ENCODE results near the gene SCN9A. TPM values are rescaled to one million over a fixed set of nuclear protein-coding genes. Genes with fewer than 3 reads are reported as not detected.

SCN9A gene
- total RNA-seq, 1 donor from 2014 or later: 11.1 TPM

DNA sequence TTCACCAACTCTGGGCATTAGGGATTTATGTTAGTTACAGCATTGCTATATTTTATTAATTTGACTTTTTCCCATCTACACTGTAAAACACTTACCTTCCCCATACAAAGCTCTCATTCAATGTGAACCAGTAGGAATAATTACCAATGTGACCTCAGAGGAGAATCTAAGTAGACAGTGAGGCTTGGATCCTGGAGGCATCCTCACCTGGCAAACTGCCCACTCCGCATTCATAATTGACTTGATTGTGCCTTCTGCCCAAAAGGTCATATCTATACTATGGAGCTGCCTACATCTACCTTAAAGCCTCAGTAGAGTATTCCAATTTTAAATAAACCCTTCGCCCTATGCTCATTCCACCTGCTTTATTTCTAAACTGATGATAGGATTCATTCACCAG, 202.5 kb downstream of the SCN9A start:
- DNase-seq: no peak

DNA sequence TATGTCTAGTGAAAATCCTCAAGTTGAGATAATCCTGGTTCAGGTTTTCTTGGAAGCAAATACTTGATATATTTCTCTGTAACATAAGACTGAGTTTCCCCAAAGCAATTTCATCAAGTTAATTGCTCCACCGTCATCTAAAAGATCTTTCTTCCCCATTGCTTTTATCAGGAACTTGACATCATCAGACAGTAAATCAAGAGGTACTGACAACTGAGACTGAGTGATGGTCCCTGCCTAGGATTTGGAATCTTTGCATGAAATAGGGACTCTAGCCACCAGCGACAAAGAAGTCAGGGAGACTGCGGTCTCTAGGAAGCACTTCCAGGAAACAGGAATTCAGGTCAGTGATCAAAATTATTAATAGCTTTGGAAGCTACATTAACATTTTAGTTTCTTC, 204.5 kb downstream of the SCN9A start:
- no peak for DNase-seq

DNA sequence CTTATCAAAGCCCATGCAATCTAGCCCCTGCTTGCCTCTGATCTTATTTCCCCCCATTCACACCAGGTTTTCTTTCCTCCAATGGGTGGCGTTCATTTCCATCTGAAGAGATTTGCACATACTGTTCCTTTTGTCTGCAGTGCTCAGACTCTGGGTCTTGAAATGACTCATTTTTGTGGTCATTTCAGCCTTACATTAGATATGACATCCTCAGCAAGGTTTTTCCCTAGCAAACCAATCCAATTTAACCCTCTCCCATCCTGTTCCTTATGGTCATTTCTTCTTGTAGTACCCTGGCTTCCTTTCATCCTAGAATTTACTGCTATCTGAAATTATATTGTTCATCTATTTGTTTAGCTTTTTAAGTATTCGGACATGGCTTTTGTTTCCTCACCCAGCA, 205.4 kb downstream of the SCN9A start:
- no peak for DNase-seq

DNA sequence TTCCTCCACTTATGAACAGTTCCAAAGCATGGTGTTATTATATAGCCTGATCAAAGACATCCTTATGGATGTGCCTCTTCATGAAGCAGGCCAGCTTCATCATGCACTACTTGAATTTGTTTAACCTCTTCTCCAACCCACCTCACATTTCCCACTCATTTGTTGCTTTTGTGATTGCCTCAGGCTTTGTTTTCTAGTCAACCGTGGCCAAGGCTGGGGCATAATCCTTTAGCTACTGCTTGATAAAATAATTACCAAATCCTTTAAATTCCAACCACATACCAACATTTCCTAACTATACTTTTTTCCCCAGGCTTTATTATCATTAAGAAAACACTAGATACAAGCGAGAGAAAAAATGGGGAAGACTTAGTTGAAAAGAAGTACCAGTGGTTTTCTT, 208.3 kb downstream of the SCN9A start:
- peak; percentile 22 for DNase-seq

DNA sequence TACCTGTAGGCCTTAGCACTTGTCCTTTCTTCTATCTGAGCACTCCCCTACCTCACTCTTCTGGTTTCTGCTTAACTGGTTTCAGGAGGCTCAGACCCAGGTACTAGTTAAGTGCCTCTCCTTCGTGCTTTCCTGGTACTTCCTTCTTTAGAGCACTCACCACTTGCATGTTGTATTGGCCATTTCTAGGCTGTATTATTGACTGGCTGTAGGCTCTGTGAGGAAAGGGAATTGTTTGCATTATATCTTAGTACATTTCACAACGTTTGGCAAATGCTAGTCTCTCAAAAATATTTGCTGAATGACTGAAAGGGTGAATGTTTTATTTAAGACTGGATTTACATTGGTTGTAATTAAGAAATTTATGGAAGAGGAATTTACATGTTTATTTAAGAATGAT, 212.0 kb downstream of the SCN9A start:
- no peak for DNase-seq

DNA sequence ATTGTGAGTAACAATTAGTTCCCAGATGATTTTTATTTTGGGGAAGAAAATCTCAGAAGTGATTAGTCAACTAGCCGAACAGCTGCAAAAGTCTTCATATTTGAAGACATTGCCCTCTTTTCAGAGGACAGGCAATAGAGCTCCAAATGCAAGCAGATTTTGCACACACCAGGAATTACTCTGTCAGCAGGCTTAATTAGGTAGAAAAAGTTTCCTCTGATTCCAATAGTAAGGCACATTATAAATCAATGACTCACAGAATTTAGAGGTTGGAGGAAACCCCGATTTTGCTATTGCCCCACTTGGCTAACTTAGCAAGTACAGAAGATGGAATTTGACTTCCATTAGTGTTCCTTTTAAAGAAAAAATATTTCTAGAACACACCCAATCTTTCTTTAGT, 217.2 kb downstream of the SCN9A start:
- DNase-seq: no peak

DNA sequence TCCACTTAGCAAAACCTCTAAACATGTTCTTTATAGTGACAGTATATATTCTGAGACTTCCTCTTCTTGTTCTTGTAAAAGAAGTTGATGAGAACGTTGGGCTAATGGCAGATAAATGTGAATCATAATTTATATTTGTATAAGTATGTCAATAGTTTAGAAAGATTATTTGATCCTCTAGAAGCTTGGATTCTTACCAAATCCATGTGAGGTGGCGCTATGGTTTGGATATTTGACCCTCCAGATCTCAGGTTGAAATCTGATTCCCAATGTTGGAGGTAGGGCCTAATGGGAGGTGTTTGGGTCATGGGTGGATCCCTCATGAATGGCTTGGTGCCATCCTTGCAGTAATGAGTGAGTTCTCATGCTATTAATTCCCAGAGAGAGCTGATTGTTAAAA, 218.2 kb downstream of the SCN9A start:
- no peak for DNase-seq

DNA sequence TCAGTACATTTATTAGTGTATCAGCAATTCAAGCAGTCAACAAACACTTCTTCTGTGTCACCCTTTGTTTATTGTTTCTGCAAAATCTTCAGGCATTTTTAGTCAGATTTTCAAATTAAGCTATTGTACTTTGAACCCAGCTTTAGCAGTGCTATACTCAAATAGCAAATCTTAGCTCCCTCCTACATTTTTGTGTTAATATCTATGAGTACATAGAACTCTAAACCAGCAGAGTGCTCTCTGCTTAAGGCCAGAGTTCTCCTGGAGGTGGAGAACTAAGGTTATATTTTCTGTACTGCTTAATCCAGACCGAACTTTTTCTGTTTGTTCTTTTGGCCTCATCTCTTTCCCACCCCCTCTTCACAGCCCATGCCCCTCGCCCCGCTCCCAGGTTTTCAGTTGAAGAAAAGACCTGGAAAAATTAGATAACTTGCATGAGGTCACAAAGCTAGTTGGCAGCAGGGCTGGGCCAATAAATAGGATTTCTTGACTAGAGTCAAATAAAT, 218.7 kb downstream of the SCN9A start:
- DNase-seq: no peak

DNA sequence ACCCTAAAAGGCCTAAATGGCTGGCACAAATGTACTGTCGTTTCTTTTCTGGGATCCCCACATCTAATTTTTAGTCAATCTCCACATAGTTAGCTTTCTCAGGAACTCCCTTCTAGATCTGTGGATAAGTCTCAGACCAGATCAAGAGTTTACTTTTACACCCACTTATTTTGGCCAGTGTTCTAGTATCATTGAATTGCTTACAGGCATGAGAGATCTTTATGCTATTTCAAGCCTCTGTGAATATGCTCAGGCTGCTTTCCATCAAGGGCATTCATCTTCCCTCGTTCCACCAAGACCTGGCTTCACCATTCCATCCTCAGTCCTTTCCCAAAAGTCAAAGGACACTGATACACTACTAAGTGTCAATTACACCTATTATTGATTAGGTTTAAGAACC, 220.2 kb downstream of the SCN9A start:
- DNase-seq: no peak

DNA sequence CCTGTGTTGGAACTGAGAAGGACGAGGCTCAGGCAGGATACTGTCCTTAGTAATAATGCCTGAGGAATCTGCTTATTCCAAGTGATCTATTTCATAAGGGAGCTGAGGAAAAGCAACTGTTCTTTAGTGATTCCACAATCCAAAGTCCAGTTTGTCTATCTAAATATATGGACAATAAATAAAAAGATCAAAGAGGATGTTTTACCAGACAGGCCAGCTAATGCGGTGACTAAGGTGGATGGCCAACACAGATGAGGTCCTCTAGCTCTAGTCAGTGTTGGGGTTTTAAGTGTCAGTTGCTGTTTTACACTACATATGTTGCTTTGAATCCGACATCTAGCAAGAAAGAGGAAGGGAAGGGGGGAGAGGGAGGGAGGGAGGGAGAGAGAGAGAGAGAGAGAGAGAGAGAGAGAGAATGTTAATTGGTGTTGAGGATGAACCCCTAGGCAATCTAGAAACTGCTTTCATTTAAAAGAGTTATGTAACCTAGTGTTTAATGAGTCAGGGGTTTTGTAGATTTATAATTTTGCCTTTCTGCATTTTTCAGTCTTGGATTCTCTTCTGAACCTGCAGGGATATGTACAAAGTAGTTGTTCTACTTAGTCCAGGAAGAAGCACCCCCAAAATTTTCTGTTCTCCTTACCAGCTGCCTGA, 220.9 kb downstream of the SCN9A start:
- DNase-seq: no peak

DNA sequence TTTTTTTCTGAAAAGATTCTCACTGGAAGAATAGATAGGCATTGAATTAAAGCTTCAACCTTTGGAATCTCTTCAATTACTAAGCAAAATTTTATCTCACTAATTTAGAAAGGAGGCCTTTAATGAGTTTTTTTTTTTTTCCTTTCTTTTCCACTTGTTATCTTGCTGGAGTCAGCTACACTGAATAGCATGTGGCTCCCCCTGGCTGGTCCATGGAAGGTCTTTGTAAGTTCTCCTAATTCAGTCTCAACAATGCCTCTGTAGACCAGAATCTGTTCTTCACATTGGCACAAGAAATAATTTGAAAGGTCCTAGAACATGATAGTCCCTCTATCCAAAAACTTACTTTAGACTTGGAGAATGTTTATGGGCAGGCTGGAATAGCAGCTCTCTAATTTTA, 223.7 kb downstream of the SCN9A start:
- no peak for DNase-seq

DNA sequence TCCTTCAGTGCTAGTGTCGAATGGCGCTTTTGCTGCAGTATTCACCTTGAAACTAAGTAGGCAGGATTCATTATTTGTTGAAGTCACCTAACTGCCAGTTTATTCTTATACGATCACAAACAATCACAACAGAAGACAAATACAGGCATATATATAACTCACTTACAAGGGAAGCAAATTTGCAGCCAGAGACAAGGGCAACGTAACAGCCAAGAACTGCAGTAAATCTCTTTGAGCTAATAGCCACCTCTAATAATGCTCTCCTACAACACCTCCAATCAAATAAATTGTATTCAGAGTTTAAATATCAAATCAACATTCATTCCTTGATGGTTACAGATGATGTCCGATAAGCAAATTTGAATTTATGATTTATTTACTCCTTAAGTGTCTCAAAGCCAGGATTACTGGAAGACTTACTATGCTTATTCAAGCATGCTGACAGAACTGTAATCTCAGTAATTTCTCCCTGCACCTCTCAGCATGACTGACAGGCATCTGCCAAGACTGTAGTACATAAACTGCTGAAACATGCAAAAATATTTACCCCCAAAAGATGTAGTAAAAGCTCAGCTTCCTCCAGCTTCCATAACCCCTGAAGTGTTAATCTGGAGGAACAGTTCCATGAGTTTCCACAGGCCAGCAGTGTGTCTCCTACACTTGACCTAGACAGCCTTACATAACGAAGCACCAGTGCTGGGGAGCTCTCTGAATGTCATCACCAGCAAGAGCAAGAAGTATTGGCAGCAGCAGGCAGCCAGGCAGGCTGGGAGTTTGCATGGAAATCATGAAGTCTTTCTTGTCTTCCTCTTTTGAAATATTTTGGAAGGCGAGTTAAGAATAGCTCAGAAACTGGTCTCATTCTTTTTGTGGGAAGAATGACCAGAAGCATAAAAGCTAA, 227.0 kb downstream of the SCN9A start:
- no peak for DNase-seq

DNA sequence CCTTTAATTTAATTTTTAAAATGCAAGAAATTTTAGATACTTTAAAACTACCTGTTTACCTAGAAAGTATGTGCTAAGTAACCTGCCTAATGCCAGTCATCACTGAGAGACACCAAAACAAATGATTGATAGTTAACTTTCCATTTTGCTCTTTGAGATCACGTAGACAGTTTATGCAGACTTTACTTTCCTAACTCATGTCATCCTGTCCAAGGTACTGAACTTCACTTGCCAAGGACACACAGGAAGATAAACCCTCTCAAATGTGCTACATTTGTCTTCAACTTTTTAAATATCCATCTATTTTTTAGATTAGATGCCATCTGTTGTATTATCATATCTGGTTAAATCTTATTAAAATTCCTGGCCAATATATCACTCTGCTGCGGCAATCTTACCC, 227.9 kb downstream of the SCN9A start:
- no peak for DNase-seq

Other genes starting within 250 kb of the SCN9A start
- gene SCN1A, start 247.9 kb downstream of the SCN9A start, total RNA-seq: 0.10 TPM
- gene SCN7A, start 118.3 kb upstream of the SCN9A start, total RNA-seq: 71.0 TPM

All from tongue (tissue), 2 donors.